NCI-H2171 treated with DMSO at 0.1 percent for 48 hours (cell line): ENCODE results near the gene UHMK1.
"Not testable (repeated sequence)": the region's sequence is repeated elsewhere in the genome, so short reads cannot be mapped to it uniquely, and the experiment has no call there.

ENCODE experiments used
- DNase-seq: peaks from one replicate; lab custom pipeline; 2025; lab: John Stamatoyannopoulos, UW

Gene UHMK1

DNA sequence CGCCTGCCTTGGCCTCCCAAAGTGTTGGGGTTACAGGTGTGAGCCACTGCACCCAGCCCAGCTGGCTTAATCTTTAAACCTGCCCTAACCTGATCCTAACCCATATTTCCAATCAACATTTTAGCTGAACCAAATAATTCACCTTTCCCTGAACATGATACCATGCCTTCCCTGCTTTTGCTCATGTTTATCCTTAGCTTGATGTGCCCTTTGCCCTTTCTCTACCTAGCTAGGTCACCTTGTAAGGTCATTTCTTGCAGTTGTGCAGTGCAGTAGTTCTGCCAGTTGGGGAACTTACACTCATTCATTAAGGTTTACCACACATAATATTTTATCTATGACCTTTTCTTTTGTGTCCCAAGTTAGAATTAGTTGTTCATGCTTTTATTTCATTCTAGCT, 69.3 kb downstream of the UHMK1 start:
- no peak for DNase-seq

DNA sequence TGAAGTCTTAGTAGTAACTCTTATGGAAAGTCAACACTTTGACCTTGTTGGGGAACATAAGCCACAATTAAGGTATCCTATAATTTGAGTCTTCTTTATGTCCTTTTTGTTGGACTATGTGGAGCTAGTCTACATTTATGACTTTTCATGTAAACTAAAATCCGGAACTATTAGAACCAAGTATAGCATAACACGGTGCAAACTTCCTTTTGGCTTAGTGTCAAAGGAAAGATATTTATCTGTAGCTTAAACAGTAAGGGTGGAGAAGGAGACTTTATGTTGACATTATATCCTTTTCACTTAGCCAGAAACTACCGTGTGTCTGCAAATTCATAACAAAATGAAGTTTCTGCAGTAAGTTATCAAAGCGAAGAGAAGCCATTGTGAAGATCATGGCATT, 71.2 kb downstream of the UHMK1 start:
- DNase-seq = no peak

DNA sequence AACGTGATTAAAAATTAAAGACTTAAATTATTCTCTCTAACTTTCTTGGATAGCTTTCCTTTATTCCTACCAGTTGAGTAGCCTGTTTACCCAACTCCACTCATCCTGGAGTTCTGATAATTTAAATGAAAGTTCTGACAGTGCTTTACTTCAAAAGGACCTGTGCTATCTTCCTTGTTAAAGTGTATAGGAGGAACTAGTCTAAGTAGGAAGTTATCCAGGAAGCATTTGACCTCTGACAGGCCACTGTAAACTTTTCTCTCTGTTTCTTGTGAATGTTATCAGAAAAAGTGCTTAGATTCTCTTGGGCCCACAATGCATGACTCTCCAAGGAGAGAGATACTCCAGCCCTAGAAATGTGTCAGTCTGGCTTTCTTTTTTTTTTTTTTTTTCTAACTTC, 73.1 kb downstream of the UHMK1 start:
- no peak for DNase-seq

DNA sequence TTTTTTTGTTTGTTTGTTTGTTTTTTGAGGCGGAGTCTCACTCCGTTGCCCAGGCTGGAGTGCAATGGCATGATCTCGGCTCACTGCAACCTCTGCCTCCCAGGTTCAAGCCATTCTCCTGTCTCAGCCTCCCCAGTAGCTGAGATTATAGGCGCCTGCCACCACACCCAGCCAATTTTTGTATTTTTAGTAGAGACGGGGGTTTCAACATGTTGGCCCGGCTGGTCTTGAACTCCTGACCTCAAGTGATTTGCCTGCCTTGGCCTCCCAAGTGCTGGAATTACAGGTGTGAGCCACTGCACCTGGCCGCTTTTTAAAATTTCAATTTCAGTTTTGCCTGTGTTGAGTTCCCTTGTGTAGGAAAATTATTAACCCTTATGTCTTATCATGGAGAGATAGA, 73.5 kb downstream of the UHMK1 start:
- DNase-seq = not testable (repeated sequence)

DNA sequence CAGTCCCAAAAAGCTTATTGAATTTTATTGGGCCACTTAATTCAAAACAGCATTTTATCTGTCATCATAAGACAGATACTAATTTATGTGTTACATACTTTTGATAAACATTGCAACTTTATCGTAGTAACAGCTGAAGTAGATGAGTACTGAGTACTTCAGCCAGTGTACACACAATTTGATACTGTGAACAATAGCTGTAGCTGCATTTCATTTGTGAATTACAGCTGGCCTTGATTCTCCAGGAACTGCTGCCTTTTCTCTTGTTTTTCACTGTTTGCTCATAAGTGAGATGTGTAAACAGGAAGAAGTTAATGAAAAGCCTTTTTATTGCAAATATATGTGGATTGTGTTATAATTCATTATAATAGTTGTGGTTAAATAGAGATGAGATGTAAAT, 74.1 kb downstream of the UHMK1 start:
- DNase-seq = no peak

DNA sequence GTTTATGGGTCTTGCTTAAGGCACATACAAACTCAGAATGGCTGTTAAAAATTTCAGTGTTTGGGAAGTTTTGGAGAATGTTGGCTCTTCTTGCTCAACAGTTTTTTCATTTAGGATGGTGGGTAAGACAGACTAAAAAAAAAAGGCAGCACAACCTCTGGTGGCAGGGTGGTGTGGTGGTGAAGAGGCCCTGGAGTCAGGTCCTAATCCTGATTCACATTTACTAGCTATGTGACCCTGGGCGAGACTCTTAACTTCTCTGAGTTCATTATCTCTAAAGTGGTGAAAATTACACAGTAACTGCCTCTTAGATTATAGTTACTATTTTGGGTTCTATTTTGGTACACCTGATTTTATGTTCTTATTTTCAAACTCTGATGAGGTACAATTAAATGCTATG, 75.5 kb downstream of the UHMK1 start:
- no peak for DNase-seq

DNA sequence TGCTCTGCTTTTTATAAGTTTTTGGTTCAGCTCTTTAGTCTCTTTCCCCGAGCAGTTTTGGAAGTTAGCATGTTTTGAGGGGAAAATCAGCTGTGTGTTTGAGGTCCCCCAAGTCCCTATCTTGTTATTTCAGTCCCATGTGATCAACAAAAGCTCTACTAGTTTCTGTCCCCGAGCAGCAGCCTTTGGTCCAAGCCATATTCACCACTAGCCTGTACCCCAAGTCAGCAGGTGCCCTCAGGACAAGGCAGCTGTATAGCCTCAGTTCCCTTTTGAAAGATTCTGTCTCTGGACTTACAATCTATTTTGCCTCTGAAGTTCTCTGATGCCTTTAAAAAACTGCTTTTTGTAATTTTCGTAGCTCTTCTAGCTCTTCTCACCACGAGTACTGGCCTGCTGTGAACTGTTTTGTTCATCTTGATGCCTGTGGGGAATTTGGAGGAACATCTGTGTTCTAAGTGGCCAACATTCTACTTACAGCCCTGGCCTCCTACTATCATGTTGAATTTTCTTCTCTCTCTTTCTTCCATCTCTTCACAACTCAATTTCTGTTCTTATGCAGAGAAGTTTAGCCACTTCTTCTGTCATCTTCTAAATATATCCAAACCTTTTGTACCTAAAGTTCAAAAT, 80.6 kb downstream of the UHMK1 start:
- DNase-seq = no peak

DNA sequence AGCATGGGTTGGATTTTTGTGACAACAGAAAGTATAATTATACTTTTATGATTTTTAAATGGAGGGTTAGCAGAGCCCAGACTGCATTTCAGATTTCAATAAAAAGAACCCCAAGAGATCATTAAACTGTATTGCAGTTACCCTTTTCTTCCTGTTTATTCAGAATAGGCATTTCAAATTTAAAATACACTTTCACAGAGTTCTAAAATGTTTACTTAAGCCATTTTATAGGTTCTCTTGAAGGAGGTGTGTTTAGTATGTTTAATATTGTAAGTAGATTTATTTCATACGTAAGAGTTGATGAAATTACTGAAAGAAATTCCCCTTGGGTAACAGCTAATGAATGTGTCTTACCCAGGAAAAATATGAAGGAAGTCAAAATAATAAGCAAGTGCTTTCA, 81.3 kb downstream of the UHMK1 start:
- no peak for DNase-seq
